IgD-negative memory B cell (primary cell): ENCODE results near the gene NUDC. TPM values are rescaled to one million over a fixed set of nuclear protein-coding genes. Genes with fewer than 3 reads are reported as not detected.
A peak's percentile ranks its signal among the peaks of the same experiment; 100 is the strongest.

Experiments
- H3K27ac Mint-ChIP-seq, 3 donors: one replicate each; pipeline ENCODE4 v1.8.0; 2020 to 2022; ENCODE audit warnings: mild to moderate bottlenecking in 3 of 3, mixed read lengths in 3 of 3, moderate library complexity in 1 of 3
- H3K27me3 Mint-ChIP-seq: one replicate; pipeline ENCODE4 v1.8.0; 2021; ENCODE audit warnings: mixed read lengths
- H3K36me3 Mint-ChIP-seq: one replicate; pipeline ENCODE4 v1.8.0; 2020; ENCODE audit warnings: mild to moderate bottlenecking, mixed read lengths
- H3K4me1 Mint-ChIP-seq, 3 donors: one replicate each; pipeline ENCODE4 v1.8.0; 2020 to 2022; ENCODE audit warnings: mixed read lengths in 3 of 3, mild to moderate bottlenecking in 1 of 3
- H3K4me3 Mint-ChIP-seq, 4 donors: one replicate each; pipeline ENCODE4 v1.8.0; 2020 to 2022; ENCODE audit warnings: mild to moderate bottlenecking in 4 of 4, mixed read lengths in 4 of 4, moderate library complexity in 3 of 4
- H3K9me3 Mint-ChIP-seq, 3 donors: one replicate each; pipeline ENCODE4 v1.8.0; 2020 to 2021; ENCODE audit warnings: mixed read lengths in 3 of 3, mild to moderate bottlenecking in 1 of 3
- polyA plus RNA-seq: library from polyadenylated mRNA; unstranded; fragments of 300-500 nt; fragmentation: Illumina TruSeq; gene quantifications from one replicate; pipeline ENCODE4 v1.2.3, GENCODE V29; 2021

Gene NUDC
- polyA plus RNA-seq, 1 donor from 2014 or later: 121 TPM

- H3K27me3 Mint-ChIP-seq: no peaks in the 10 kb centered on the region
- peaks cover 18 to 32% (median 25%) of the 10 kb centered on the region in 3 donors for H3K4me1 Mint-ChIP-seq
- no peaks in the 10 kb centered on the region for H3K9me3 Mint-ChIP-seq
- no peaks in the 10 kb centered on the region for H3K36me3 Mint-ChIP-seq
- H3K4me3 Mint-ChIP-seq: peak within 1 kb of the TSS; percentile 91 to 99 (median 98)
- peak within 1 kb of the TSS; percentile 72 to 100 (median 99) for H3K27ac Mint-ChIP-seq
Measured at GRCh38 chr1:26900001-26900814, 21.3 kb upstream of the NUDC start, which contains the start of gene GPATCH3. Gene GPATCH3, minus strand, starts transcription at chr1:26900467. Its CDS starts 25 bp downstream, at chr1:26900442.

DNA sequence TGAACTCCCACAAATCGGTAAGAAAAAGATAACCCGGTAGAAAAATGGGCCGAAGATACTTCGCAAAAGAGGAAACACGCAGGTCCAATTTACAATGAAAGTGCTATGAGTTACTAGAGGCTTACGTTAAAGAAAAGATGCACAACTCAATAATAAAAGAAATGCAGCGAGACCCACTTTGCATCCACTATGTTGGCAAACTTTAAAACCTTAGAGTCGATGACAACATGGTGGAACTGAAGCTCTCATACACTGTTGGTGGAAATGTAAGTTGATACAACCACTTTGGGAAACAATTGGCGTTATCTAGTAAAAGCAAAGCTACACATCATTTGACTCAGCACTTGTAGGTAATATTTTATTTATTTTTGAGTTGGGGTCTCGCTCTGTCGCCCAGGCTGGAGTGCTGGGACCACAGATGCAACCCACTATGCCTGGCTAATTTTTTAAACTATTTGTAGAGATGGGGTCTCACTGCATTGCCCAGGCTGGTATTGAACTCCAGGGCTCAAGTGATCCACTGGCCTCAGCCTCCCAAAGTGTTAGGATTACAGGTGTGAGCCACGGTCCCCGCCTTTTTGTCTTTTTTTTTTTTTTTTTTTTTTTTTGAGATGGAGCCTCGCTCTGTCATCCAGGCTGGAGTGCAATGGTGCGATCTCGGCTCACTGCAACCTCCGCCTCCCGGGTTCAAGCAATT, 20.6 kb upstream of the NUDC start:
- H3K9me3 Mint-ChIP-seq: no peaks in the 10 kb centered on the region
- H3K4me1 Mint-ChIP-seq: peaks cover 18 to 30% (median 25%) of the 10 kb centered on the region in 3 donors
- H3K27me3 Mint-ChIP-seq: no peaks in the 10 kb centered on the region
- no peaks in the 10 kb centered on the region for H3K36me3 Mint-ChIP-seq
- H3K4me3 Mint-ChIP-seq: peak overlapping the region; percentile 91 to 99 (median 98)
- H3K27ac Mint-ChIP-seq: peak overlapping the region; percentile 72 to 100 (median 99)

DNA sequence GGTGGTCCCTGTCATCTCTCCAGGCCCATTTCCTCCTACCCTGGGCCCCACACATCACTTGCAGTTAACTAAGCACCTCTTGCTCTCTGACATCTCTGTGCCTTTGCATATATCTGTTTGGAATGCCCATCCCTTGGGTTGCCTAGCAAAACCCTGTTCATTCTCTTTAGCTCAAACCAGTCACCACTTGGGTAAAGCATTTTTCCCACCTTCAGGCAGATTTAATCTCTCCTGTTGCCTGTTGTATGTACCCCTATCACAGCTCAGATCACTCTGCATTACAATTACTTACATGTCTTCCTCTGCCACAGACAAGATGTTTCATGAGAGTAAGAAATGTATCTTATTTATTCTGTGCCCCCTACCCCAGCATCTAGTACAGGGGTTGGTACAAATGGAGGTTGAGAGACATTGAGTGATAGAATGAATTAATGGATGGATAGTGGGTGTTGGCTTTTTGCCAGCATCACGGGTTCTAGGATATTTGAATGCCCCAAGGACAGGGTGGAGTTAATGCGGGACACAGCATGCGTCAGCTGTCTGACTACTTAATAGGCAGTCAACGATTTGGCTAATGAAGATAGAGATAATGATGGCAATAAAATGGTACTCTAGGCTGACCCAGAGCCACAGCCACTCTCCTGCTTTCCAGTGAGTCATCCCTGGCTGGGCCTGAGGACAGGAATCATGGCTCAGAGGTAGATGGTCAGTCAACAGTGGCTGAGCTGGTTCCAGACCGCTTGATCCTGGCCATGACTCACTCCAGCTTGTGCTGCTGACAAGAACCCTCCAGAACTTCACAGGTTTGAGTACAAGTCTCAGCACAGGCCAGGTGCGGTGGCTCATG, 14.2 kb upstream of the NUDC start:
- H3K27ac Mint-ChIP-seq: no peak overlapping the region
- H3K4me1 Mint-ChIP-seq: peaks cover 0 to 2% (median 0%) of the 10 kb centered on the region in 3 donors
- peak overlapping the region in 1 of 4 donors; percentile 24 for H3K4me3 Mint-ChIP-seq
- no peaks in the 10 kb centered on the region for H3K27me3 Mint-ChIP-seq
- no peaks in the 10 kb centered on the region for H3K9me3 Mint-ChIP-seq
- H3K36me3 Mint-ChIP-seq: no peaks in the 10 kb centered on the region

DNA sequence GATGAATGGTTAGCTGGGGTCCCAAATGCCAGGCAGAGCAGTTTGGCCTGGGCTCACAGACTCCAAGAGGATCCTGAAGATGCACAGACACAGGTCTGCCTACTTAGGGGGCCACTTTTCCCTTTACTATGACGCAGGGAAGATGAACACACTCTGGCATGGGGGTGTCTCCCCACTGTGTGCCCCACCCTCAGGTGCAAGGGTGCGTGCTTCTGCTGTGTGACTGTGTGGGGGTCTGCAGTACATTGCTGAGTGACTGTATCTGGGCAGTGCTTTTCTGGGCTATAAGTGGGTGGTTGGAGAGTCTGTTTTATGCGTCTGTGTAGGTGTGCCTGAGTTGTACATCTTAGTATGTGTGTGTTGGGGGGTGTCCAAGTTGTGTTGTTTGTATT, 11.6 kb upstream of the NUDC start:
- H3K27ac Mint-ChIP-seq: no peak overlapping the region
- no peaks in the 10 kb centered on the region for H3K4me1 Mint-ChIP-seq
- no peaks in the 10 kb centered on the region for H3K9me3 Mint-ChIP-seq
- H3K36me3 Mint-ChIP-seq: no peaks in the 10 kb centered on the region
- H3K27me3 Mint-ChIP-seq: no peaks in the 10 kb centered on the region
- no peak overlapping the region for H3K4me3 Mint-ChIP-seq

DNA sequence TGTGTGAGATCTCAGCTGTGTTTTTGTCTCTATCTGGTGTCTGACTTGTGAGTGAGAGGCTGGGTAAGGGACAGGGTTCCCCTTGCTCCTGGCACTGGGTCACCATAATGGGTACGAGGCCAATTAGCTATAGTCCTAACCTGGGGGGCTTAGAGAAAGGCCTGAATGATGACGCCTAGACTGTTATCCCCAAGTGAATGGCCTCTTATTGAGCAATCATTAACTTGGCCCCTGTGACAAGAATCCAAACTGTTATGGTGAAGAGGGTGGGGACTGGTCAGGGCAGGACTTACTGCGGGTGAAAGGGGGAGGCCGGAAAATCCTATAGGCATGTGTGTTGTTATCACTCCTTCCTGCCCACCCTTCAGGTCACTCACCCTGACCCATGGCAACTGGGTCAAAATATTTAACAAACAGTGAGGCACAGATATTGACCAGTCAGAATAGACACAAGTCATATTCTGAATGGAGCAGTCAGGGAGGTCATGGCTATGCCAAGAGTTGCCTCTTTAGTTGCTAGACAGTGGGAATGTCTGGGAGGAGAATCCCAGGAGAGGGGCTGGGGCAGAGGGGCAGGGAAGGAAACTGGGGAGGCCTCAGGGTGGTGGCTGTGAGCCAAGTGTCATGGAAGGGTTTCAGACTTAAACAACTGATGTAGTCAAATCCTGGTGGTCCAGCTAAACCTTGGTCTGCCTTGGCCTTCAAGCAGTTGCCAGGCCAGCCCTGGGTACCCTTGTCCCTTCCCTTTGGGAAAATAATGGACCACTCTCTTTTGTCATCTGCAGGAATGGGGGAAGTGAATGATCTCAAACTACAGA, 11.0 kb upstream of the NUDC start:
- Mint-ChIP-seq H3K4me3 (no peak overlapping the region), H3K9me3 (no peaks in the 10 kb centered on the region), H3K4me1 (no peaks in the 10 kb centered on the region), H3K27ac (no peak overlapping the region), H3K27me3 (no peaks in the 10 kb centered on the region), H3K36me3 (no peaks in the 10 kb centered on the region)

DNA sequence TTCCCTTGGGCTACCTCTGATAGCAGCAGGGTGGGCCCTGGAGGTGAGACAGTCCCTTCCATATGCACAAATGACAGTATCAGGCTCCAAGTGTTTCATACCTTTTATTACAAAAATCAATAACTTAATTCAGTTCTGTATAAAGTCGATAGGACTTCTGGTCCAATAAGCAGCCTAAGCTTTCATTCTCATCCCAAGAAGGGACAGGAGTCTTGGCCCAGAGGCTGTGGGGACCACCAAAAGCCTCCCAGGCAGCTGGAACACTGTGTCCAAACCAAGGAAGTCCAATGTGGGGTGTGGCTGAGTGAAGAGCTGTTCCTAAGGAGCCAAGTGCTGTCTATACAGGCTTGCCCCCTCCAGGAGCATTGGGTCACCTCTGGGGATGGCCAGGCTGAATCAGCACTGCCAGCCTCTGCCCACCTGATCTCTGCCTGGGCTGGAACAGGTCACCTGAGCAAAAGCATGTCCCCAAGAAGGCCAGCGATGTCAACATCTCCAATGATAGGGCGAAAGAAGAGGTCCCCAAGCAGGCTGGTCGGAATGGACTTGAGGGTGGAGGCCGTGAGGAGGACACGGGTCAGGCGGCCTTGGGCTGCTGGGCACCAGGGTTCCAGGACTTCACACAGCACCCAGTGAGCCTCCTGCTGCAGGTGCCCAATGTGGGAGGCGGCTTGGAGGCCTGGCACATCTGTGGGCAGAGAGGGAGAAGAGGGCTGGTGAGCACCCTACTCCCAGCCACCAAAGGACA, 10.0 kb upstream of the NUDC start:
- no peak overlapping the region for H3K27ac Mint-ChIP-seq
- no peak overlapping the region for H3K4me3 Mint-ChIP-seq
- H3K4me1 Mint-ChIP-seq: no peaks in the 10 kb centered on the region
- H3K36me3 Mint-ChIP-seq: no peaks in the 10 kb centered on the region
- H3K27me3 Mint-ChIP-seq: no peaks in the 10 kb centered on the region
- H3K9me3 Mint-ChIP-seq: no peaks in the 10 kb centered on the region

GRCh38 chr1:26912147-26912490, 9.4 kb upstream of the NUDC start:
- H3K4me1 Mint-ChIP-seq: no peaks in the 10 kb centered on the region
- H3K4me3 Mint-ChIP-seq: no peak overlapping the region
- no peak overlapping the region for H3K27ac Mint-ChIP-seq
- H3K36me3 Mint-ChIP-seq: no peaks in the 10 kb centered on the region
- no peaks in the 10 kb centered on the region for H3K27me3 Mint-ChIP-seq
- no peaks in the 10 kb centered on the region for H3K9me3 Mint-ChIP-seq

GRCh38 chr1:26913389-26913753, 8.2 kb upstream of the NUDC start:
- H3K4me1 Mint-ChIP-seq: no peaks in the 10 kb centered on the region
- no peaks in the 10 kb centered on the region for H3K9me3 Mint-ChIP-seq
- no peak overlapping the region for H3K4me3 Mint-ChIP-seq
- no peaks in the 10 kb centered on the region for H3K27me3 Mint-ChIP-seq
- H3K27ac Mint-ChIP-seq: no peak overlapping the region
- no peaks in the 10 kb centered on the region for H3K36me3 Mint-ChIP-seq

DNA sequence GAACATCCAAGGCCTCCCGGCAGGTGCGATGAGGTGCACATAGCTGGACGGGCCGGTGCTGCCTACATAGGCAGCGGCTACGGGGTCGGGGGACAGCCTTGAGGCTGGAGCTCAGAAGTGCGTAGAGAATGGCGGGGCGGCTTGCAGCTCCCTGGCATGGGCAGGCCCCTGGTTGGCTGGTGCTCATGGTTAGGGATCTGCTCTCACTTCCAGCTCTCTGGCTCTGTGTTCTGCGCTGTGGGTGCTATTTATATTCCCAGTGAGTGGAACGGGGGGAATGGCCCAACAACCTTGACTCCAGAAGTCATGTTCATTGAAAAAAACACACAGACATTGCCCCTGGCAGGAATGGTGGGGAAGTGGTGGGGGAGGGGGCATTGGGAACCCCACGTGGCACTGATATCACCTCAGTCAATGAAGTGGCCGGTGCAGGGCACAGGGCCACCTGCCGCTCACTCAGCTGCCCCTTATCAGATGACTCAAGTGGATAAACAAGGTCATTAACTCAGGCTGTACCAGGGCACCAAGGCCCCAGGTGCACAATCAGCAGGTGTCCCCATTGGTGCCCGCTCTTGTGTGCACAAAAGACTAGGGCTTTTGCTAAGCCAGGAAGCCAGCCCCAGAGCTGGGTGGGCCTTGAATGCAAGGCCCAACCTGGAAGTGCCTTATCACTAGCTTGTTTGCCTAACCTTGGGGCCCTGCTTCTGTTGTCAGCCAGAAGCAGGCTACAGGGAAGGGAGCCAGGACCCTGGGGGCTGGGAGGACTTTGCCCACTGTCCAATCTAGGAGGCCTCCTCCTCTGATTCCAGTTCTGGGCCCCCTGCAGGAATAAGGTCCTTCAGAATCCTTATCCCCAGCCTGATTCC, 7.6 kb upstream of the NUDC start, which contains the start of gene NR0B2:
TSS of gene NR0B2 (minus strand) at position 222 of the 866 bp plus-strand sequence. CDS start at position 187, 35 bp downstream.
- Mint-ChIP-seq H3K36me3 (no peaks in the 10 kb centered on the region), H3K4me3 (no peak within 1 kb of the TSS), H3K27me3 (no peaks in the 10 kb centered on the region), H3K9me3 (no peaks in the 10 kb centered on the region), H3K27ac (no peak within 1 kb of the TSS), H3K4me1 (no peaks in the 10 kb centered on the region)

DNA sequence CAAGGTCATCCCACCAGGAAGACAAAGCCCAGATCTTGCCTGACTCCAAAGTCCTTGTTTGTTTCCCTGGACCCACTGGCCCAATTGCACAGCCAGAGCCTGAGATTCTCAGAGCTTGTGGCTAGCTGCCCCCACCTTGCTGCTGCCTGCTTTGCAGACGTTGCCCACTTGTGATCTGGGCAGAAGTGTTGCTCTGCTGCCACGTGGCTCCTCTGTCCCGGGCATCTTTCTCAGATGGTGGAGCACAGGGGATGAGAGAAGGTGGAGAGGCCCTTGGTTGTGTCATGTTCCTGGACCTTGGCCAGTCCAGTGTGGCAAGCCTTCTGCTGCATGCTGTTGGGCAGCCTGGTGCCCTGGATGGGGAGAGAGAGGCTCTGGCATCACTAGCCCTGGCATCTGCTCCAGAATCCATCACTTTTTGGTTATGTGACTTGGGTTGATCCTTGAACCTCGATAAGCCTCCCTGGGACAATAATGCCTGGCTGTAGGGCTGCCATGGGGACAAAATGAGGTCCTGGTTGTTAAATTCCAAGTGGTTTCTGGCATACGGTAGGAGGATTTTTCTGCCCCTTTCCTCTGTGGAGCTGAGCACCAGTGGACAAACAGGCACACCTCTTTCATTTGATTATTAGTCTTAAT, 6.2 kb upstream of the NUDC start:
- Mint-ChIP-seq H3K27ac (no peak overlapping the region), H3K9me3 (no peaks in the 10 kb centered on the region), H3K4me3 (no peak overlapping the region), H3K36me3 (no peaks in the 10 kb centered on the region), H3K4me1 (no peaks in the 10 kb centered on the region), H3K27me3 (no peaks in the 10 kb centered on the region)

DNA sequence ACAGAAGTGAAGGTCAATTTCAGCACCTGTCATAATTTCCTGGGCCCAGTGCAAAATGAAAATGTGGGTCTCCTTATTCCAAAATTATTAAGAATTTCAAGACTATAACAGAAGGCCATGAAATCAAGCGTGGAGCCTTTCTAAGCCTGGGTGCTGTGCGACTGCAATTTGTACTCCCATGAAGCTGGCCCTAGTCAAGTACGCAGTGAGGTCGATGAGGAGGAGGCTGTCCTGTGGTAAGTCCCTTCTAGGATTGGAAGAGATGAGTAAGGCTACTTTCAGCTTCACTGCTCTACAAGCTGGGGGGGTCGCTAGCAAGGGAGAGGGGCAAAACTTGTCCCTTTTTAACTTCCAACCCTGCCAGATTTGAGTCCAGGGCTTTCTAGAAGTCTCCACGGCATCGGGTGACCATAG, 410 bp upstream of the NUDC start:
- H3K9me3 Mint-ChIP-seq: no peaks in the 10 kb centered on the region
- no peaks in the 10 kb centered on the region for H3K36me3 Mint-ChIP-seq
- peaks cover 17 to 22% (median 20%) of the 10 kb centered on the region in 3 donors for H3K4me1 Mint-ChIP-seq
- H3K27ac Mint-ChIP-seq: peak overlapping the region; percentile 85 to 97 (median 92)
- peak overlapping the region; percentile 89 to 99 (median 98) for H3K4me3 Mint-ChIP-seq
- H3K27me3 Mint-ChIP-seq: no peaks in the 10 kb centered on the region

GRCh38 chr1:26922431-26922729, 837 bp downstream of the NUDC start:
- no peaks in the 10 kb centered on the region for H3K9me3 Mint-ChIP-seq
- peaks cover 17 to 22% (median 22%) of the 10 kb centered on the region in 3 donors for H3K4me1 Mint-ChIP-seq
- peak overlapping the region; percentile 78 to 92 (median 85) for H3K27ac Mint-ChIP-seq
- peak overlapping the region; percentile 89 to 99 (median 98) for H3K4me3 Mint-ChIP-seq
- no peaks in the 10 kb centered on the region for H3K36me3 Mint-ChIP-seq
- no peaks in the 10 kb centered on the region for H3K27me3 Mint-ChIP-seq

DNA sequence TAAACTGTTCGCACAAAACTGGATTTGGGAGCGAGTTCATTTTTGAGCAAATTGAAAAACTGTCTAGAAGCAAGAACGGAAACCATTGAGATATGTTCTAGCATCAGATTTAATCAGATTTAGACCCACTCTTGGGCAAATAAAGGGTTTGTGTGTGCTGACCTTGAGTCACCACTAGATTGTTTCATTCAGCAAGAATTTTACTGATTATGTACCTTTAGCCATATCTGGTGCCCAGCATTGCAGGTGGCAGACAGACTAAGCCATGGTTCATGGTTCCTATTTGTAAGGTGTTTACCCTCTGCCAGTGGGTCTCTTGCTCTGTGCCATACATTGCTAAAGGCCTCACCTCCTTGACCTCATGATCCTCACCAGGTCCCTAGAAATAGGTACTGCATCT, 1.4 kb downstream of the NUDC start:
- H3K36me3 Mint-ChIP-seq: no peaks in the 10 kb centered on the region
- peak overlapping the region; percentile 81 to 99 (median 93) for H3K4me3 Mint-ChIP-seq
- no peaks in the 10 kb centered on the region for H3K9me3 Mint-ChIP-seq
- peak overlapping the region in 2 of 3 donors; percentile 78 to 85 for H3K27ac Mint-ChIP-seq
- peaks cover 17 to 22% (median 22%) of the 10 kb centered on the region in 3 donors for H3K4me1 Mint-ChIP-seq
- H3K27me3 Mint-ChIP-seq: no peaks in the 10 kb centered on the region
